HG03159 (cell line): Measurements from ENCODE around the gene HNRNPR.
"Not testable (repeated sequence)": the region's sequence is repeated elsewhere in the genome, so short reads cannot be mapped to it uniquely, and the experiment has no call there.

Source experiments
- ATAC-seq: cut with Tn5 transposase; IDR thresholded peaks from one replicate; pipeline ENCODE4 v1.9.1; 2021; ENCODE audit warnings: mild to moderate bottlenecking, moderate library complexity; ENCODE audit not compliant: unreplicated experiment

Gene HNRNPR

GRCh38 chr1:23331713-23332112, 12.4 kb downstream of the HNRNPR start:
- no peak for ATAC-seq

- no peak for ATAC-seq
These were observed 13.2 kb downstream of the HNRNPR start for GRCh38 chr1:23330846-23331245.

- ATAC-seq, result no peak
These were observed 18.7 kb downstream of the HNRNPR start for GRCh38 chr1:23325393-23325792.

GRCh38 chr1:23322770-23323169, 21.3 kb downstream of the HNRNPR start:
- no peak for ATAC-seq

GRCh38 chr1:23310280-23310679, 33.8 kb downstream of the HNRNPR start:
- not testable (repeated sequence) for ATAC-seq

- no peak for ATAC-seq
These were observed 39.9 kb downstream of the HNRNPR start for GRCh38 chr1:23304140-23304620.

- no peak for ATAC-seq
These were observed 40.6 kb downstream of the HNRNPR start for GRCh38 chr1:23303524-23303923.

GRCh38 chr1:23296931-23297330, 47.2 kb downstream of the HNRNPR start:
- ATAC-seq, result no peak

- ATAC-seq, result no peak
These were observed 52.4 kb downstream of the HNRNPR start for GRCh38 chr1:23291706-23292105.

- no peak for ATAC-seq
These were observed 53.1 kb downstream of the HNRNPR start for GRCh38 chr1:23290836-23291565.

GRCh38 chr1:23288671-23289070, 55.4 kb downstream of the HNRNPR start:
- no peak for ATAC-seq

- ATAC-seq, result no peak
These were observed 55.9 kb downstream of the HNRNPR start for GRCh38 chr1:23288201-23288600.

- ATAC-seq, result no peak
These were observed 57.7 kb downstream of the HNRNPR start for GRCh38 chr1:23286401-23286800.

GRCh38 chr1:23283667-23284602, 60.1 kb downstream of the HNRNPR start:
- no peak for ATAC-seq

GRCh38 chr1:23282957-23283356, 61.1 kb downstream of the HNRNPR start:
- ATAC-seq, result no peak

- no peak for ATAC-seq
These were observed 65.4 kb downstream of the HNRNPR start for GRCh38 chr1:23278717-23279116.

GRCh38 chr1:23276531-23276930, 67.6 kb downstream of the HNRNPR start:
- ATAC-seq, result no peak

- no peak for ATAC-seq
These were observed 70.0 kb downstream of the HNRNPR start for GRCh38 chr1:23274134-23274505.

- no peak for ATAC-seq
These were observed 70.5 kb downstream of the HNRNPR start for GRCh38 chr1:23273450-23274133.

GRCh38 chr1:23263380-23263887, 80.7 kb downstream of the HNRNPR start:
- ATAC-seq, result no peak

GRCh38 chr1:23258082-23258481, 86.0 kb downstream of the HNRNPR start:
- not testable (repeated sequence) for ATAC-seq
